ENCODE data around the gene APLN.

GRCh38 chrX:129600981-129601424 lies 53.8 kb downstream of the APLN start:
- TF ChIP-seq CTCF (optimal IDR thresholded peaks at IDR 0.05 in 1 of 3, IDR thresholded peaks at IDR 0.05 in 1 of 3, conservative IDR thresholded peaks at IDR 0.05 in 1 of 3; ENCODE audit: extremely low read depth in 1 of 3, insufficient read depth in 2 of 3, low read length in 3 of 3): peak; percentile 58 to 72 (median 65)
- no peak for TF ChIP-seq EZH2 (IDR thresholded peaks at IDR 0.05; ENCODE audit: low read length)

All from keratinocyte (primary cell).